ENCODE measurements around the gene NTRK2.

The NTRK2 gene

GRCh38 chr9:84823421-84824271, 154.1 kb downstream of the NTRK2 start:
- DNase-seq, result no peak

GRCh38 chr9:84827216-84827765, 157.8 kb downstream of the NTRK2 start:
- no peak for DNase-seq

GRCh38 chr9:84828046-84828445, 158.5 kb downstream of the NTRK2 start:
- no peak for DNase-seq

GRCh38 chr9:84829471-84829870, 159.9 kb downstream of the NTRK2 start:
- no peak for DNase-seq

- no peak for DNase-seq
These were observed 160.6 kb downstream of the NTRK2 start for GRCh38 chr9:84829997-84830696.

- DNase-seq, result no peak
These were observed 161.8 kb downstream of the NTRK2 start for GRCh38 chr9:84831377-84831776.

- no peak for DNase-seq
These were observed 162.9 kb downstream of the NTRK2 start for GRCh38 chr9:84832453-84832852.

GRCh38 chr9:84834426-84834825, 164.9 kb downstream of the NTRK2 start:
- DNase-seq, result no peak

GRCh38 chr9:84835745-84836144, 166.2 kb downstream of the NTRK2 start:
- no peak for DNase-seq

- no peak for DNase-seq
These were observed 169.3 kb downstream of the NTRK2 start for GRCh38 chr9:84838879-84839278.

- no peak for DNase-seq
These were observed 170.0 kb downstream of the NTRK2 start for GRCh38 chr9:84839541-84839940.

GRCh38 chr9:84841931-84842330, 172.4 kb downstream of the NTRK2 start:
- DNase-seq, result no peak

GRCh38 chr9:84843175-84843824, 173.8 kb downstream of the NTRK2 start:
- DNase-seq, result no peak

GRCh38 chr9:84845956-84846900, 176.7 kb downstream of the NTRK2 start:
- DNase-seq, result no peak

- no peak for DNase-seq
These were observed 177.4 kb downstream of the NTRK2 start for GRCh38 chr9:84846906-84847305.

GRCh38 chr9:84849049-84849448, 179.5 kb downstream of the NTRK2 start:
- DNase-seq, result no peak

- no peak for DNase-seq
These were observed 181.4 kb downstream of the NTRK2 start for GRCh38 chr9:84850830-84851392.

GRCh38 chr9:84851935-84852585, 182.5 kb downstream of the NTRK2 start:
- no peak for DNase-seq

GRCh38 chr9:84852617-84853301, 183.2 kb downstream of the NTRK2 start:
- DNase-seq, result no peak

GRCh38 chr9:84856181-84856632, 186.7 kb downstream of the NTRK2 start:
- DNase-seq, result no peak

- no peak for DNase-seq
These were observed 187.7 kb downstream of the NTRK2 start for GRCh38 chr9:84857211-84857610.

Data from effector CD4-positive, alpha-beta T cell (primary cell).